ENCODE data around the gene ATP6V0B. TPM values are rescaled to one million over a fixed set of nuclear protein-coding genes. Genes with fewer than 3 reads are reported as not detected.

Gene ATP6V0B
- total and polyA plus RNA-seq, 9 of the 15 experiments (the other 6 are each of a cell fraction or from before 2014, with no cell fraction given) = 137 to 328 (median 220) TPM

DNA sequence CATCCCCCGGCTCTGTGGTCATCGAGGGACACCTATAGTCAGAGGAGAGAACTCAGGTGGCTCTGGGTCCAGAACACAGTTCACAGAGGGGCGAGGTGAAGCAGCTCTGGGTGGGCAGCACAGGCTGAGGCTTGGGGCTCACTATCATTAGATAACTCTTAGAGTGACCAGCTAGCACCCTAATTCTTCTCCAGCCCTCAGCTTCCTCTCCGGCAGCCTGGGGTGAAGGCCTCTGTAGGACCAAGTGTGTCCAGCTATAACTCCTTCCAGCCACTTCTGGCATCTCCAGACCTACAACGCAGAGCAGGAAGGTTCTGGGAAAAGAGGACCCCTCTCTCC lies 39.8 kb upstream of the ATP6V0B start (continued):
- TF ChIP-seq ZNF407 (IDR thresholded peaks at IDR 0.05; ENCODE audit: low read depth) = no peak
- TF ChIP-seq ZMIZ1 (IDR thresholded peaks at IDR 0.05; ENCODE audit: low read depth in 2 of 2, low read length in 2 of 2) = no peak
- no peak for TF ChIP-seq MBD2 (IDR thresholded peaks at IDR 0.05; ENCODE audit: borderline replicate concordance, low read depth)
- TF ChIP-seq, protein P1, sequence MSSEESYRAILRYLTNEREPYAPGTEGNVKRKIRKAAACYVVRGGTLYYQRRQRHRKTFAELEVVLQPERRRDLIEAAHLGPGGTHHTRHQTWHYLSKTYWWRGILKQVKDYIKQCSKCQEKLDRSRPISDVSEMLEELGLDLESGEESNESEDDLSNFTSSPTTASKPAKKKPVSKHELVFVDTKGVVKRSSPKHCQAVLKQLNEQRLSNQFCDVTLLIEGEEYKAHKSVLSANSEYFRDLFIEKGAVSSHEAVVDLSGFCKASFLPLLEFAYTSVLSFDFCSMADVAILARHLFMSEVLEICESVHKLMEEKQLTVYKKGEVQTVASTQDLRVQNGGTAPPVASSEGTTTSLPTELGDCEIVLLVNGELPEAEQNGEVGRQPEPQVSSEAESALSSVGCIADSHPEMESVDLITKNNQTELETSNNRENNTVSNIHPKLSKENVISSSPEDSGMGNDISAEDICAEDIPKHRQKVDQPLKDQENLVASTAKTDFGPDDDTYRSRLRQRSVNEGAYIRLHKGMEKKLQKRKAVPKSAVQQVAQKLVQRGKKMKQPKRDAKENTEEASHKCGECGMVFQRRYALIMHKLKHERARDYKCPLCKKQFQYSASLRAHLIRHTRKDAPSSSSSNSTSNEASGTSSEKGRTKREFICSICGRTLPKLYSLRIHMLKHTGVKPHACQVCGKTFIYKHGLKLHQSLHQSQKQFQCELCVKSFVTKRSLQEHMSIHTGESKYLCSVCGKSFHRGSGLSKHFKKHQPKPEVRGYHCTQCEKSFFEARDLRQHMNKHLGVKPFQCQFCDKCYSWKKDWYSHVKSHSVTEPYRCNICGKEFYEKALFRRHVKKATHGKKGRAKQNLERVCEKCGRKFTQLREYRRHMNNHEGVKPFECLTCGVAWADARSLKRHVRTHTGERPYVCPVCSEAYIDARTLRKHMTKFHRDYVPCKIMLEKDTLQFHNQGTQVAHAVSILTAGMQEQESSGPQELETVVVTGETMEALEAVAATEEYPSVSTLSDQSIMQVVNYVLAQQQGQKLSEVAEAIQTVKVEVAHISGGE (CRISPR knock-in tag; IDR thresholded peaks at IDR 0.05) = no peak
- TF ChIP-seq MTA3 (IDR thresholded peaks at IDR 0.05; ENCODE audit: borderline replicate concordance) = no peak
- TF ChIP-seq ZNF277 (CRISPR knock-in tag; IDR thresholded peaks at IDR 0.05; ENCODE audit: borderline replicate concordance) = no peak
- no peak for TF ChIP-seq CREB1 (IDR thresholded peaks at IDR 0.05)
- TF ChIP-seq CREB1 (CRISPR knock-in tag; IDR thresholded peaks at IDR 0.05) = peak; percentile 38; the same call in 1 of the 2 replicates
- TF ChIP-seq KLF6 (CRISPR knock-in tag; IDR thresholded peaks at IDR 0.05; ENCODE audit: borderline replicate concordance) = no peak
- TF ChIP-seq ZNF12 (CRISPR knock-in tag; IDR thresholded peaks at IDR 0.05) = no peak
- no peak for TF ChIP-seq TAF15 (IDR thresholded peaks at IDR 0.05; ENCODE audit: low read depth, low read length)

All from K562 (cell line).